Type B pancreatic cell (in vitro differentiated cells): ENCODE results near the gene IRX5. TPM values are rescaled to one million over a fixed set of nuclear protein-coding genes. Genes with fewer than 3 reads are reported as not detected.

ENCODE experiments used
- DNase-seq: peaks from one replicate; pipeline ENCODE4 v3.0.0; 2021; ENCODE audit warnings: mixed read lengths; ENCODE audit not compliant: unreplicated experiment; ENCODE audit errors: extremely low spot score
- H3K27ac Mint-ChIP-seq: 2 replicates; pipeline ENCODE4 v1.8.0; 2021; ENCODE audit warnings: mild to moderate bottlenecking, mixed read lengths
- H3K27me3 Mint-ChIP-seq: 2 replicates; pipeline ENCODE4 v1.8.0; 2021; ENCODE audit warnings: mixed read lengths
- H3K36me3 Mint-ChIP-seq: 2 replicates; pipeline ENCODE4 v1.8.0; 2021; ENCODE audit warnings: mixed read lengths
- H3K4me1 Mint-ChIP-seq: one replicate; pipeline ENCODE4 v1.8.0; 2021; ENCODE audit warnings: mixed read lengths; ENCODE audit not compliant: unreplicated experiment
- H3K4me3 Mint-ChIP-seq: 2 replicates; pipeline ENCODE4 v1.8.0; 2021; ENCODE audit warnings: mild to moderate bottlenecking, mixed read lengths
- H3K9me3 Mint-ChIP-seq: 2 replicates; pipeline ENCODE4 v1.8.0; 2021; ENCODE audit warnings: mixed read lengths
- CTCF ChIP-seq: fragments of 200-600 bp; sonication (generic); conservative IDR thresholded peaks from 2 replicates; pipeline ENCODE4 v1.5.0; 2021; ENCODE audit warnings: antibody characterized with exemption, mild to moderate bottlenecking
- total RNA-seq: library from RNA; stranded (reverse); gene quantifications from 2 replicates; pipeline ENCODE4 v1.2.1, GENCODE V29; 2021; ENCODE audit warnings: low replicate concordance

Gene IRX5
- total RNA-seq, 1 donor from 2014 or later = 21.5 TPM

GRCh38 chr16:54968011-54968410 lies 37.3 kb downstream of the IRX5 start:
- peaks cover 12% of the 10 kb centered on the region for H3K27me3 Mint-ChIP-seq
- no peaks in the 10 kb centered on the region for H3K4me1 Mint-ChIP-seq

DNA sequence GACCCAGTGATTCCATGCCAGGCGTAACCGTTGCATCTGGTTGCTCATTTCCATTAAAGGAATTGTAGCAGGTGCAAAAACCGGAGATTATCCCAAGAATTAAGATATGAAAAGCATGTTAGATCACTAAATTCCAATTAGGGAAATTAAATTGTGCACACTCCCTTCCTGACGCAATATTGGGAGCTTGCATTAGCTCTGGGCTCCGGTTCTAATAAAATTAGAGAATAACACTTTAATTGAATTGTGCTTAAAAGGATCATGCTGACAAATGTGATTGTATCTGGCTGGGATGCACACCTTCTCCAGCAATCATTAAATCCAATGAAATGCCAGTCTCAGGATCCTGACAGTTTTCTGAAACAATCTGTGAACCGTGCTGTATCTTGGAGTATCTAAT lies 38.1 kb downstream of the IRX5 start:
- no peak for DNase-seq
- no peaks in the 10 kb centered on the region for H3K36me3 Mint-ChIP-seq
- no peak overlapping the region for H3K27ac Mint-ChIP-seq
- peaks cover 9% of the 10 kb centered on the region for H3K9me3 Mint-ChIP-seq
- peaks cover 17% of the 10 kb centered on the region for H3K27me3 Mint-ChIP-seq
- H3K4me3 Mint-ChIP-seq = no peak overlapping the region
- H3K4me1 Mint-ChIP-seq = no peaks in the 10 kb centered on the region
- no peak for TF ChIP-seq CTCF

More at GRCh38 chr16:54968011-54968410, 37.3 kb downstream of the IRX5 start:
- Mint-ChIP-seq H3K27ac (no peak overlapping the region), H3K4me3 (no peak overlapping the region), H3K36me3 (no peaks in the 10 kb centered on the region), H3K9me3 (peaks cover 9% of the 10 kb centered on the region)
- TF ChIP-seq CTCF = no peak
- DNase-seq = no peak

DNA sequence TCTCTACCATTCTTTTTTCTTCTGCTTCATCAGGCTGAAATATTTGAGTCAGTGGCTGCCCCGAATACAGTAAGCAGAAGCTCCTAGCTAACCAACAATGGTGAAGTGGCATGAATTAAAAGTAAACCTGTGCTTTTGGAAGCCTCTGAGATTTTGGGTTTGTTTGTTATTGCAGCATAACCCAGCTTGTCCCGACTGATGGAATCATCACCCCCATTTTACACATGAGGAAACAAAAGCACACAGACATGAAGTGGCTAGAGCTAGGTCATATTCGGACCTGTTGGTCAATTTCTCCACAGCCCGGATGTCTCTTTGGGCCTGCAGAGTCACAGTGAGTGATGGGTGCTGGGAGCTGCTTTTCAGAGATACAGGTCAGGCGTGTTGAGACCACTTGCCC lies 39.4 kb downstream of the IRX5 start:
- no peaks in the 10 kb centered on the region for H3K4me1 Mint-ChIP-seq
- no peak overlapping the region for H3K27ac Mint-ChIP-seq
- TF ChIP-seq CTCF = no peak
- H3K27me3 Mint-ChIP-seq = peaks cover 20% of the 10 kb centered on the region
- H3K36me3 Mint-ChIP-seq = no peaks in the 10 kb centered on the region
- H3K4me3 Mint-ChIP-seq = no peak overlapping the region
- peaks cover 13% of the 10 kb centered on the region for H3K9me3 Mint-ChIP-seq
- no peak for DNase-seq

DNA sequence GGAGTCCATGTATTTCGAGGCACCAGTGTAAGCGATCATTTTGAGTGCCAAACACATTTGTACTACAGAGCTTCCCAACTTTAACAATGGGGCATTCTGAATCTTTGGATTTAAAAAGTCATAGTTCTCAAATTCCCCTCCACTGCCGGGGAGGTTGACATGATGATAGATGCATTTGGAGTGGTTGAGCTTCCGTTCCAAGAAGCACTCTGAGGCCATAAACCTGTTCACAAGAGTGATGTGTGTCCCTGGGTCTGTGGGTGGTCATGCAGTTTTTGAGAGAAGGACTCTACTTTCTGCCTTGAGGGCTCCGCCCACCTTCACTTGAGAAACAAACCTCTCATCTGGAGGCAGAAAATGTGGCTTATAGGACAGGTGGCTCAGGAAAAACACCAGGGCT lies 43.7 kb downstream of the IRX5 start:
- DNase-seq = no peak
- Mint-ChIP-seq H3K27me3 (peaks cover 33% of the 10 kb centered on the region), H3K4me1 (no peaks in the 10 kb centered on the region), H3K4me3 (no peak overlapping the region), H3K27ac (no peak overlapping the region), H3K9me3 (peaks cover 16% of the 10 kb centered on the region), H3K36me3 (no peaks in the 10 kb centered on the region)
- TF ChIP-seq CTCF = no peak

- peaks cover 12% of the 10 kb centered on the region for H3K9me3 Mint-ChIP-seq
- no peak overlapping the region for H3K4me3 Mint-ChIP-seq
- TF ChIP-seq CTCF = no peak
- peaks cover 36% of the 10 kb centered on the region for H3K27me3 Mint-ChIP-seq
- H3K27ac Mint-ChIP-seq = no peak overlapping the region
- no peaks in the 10 kb centered on the region for H3K4me1 Mint-ChIP-seq
- no peak for DNase-seq
- H3K36me3 Mint-ChIP-seq = no peaks in the 10 kb centered on the region
Measured at GRCh38 chr16:54976651-54977200, 46.1 kb downstream of the IRX5 start.

GRCh38 chr16:54977211-54977610 lies 46.5 kb downstream of the IRX5 start:
- H3K4me3 Mint-ChIP-seq = no peak overlapping the region
- no peaks in the 10 kb centered on the region for H3K4me1 Mint-ChIP-seq
- no peak for TF ChIP-seq CTCF
- peaks cover 36% of the 10 kb centered on the region for H3K27me3 Mint-ChIP-seq
- no peak overlapping the region for H3K27ac Mint-ChIP-seq
- no peak for DNase-seq
- peaks cover 12% of the 10 kb centered on the region for H3K9me3 Mint-ChIP-seq
- H3K36me3 Mint-ChIP-seq = no peaks in the 10 kb centered on the region
